ENCODE data around the gene THPO. TPM values are rescaled to one million over a fixed set of nuclear protein-coding genes. Genes with fewer than 3 reads are reported as not detected.

The THPO gene
- total RNA-seq, 2 donors from 2014 or later: 1.4 to 1.7 TPM

GRCh38 chr3:184419171-184419570 lies 41.2 kb upstream of the THPO start:
- H3K36me3 ChIP-seq (ENCODE audit: control insufficient read depth, insufficient read depth, low read length): no peaks in the 10 kb centered on the region
- H3K27ac ChIP-seq (ENCODE audit: low read depth, low read length): no peak overlapping the region
- no peak overlapping the region for H3K27ac Mint-ChIP-seq
- 86 to 89% methylated on average over 1 to 5 of the region's 5 CpGs for WGBS, 2 experiments (ENCODE audit: insufficient coverage in 1 of 2, insufficient read length in 1 of 2)
- H3K4me1 Mint-ChIP-seq: no peaks in the 10 kb centered on the region
- H3K36me3 Mint-ChIP-seq (ENCODE audit: low read depth): no peaks in the 10 kb centered on the region
- peaks cover 3% of the 10 kb centered on the region for H3K9me3 Mint-ChIP-seq
- H3K4me1 ChIP-seq (ENCODE audit: control insufficient read depth, insufficient read depth, low read length): no peaks in the 10 kb centered on the region
- peaks cover 7% of the 10 kb centered on the region for H3K9me3 ChIP-seq (ENCODE audit: control insufficient read depth, low read length)
- H3K27me3 ChIP-seq (ENCODE audit: control insufficient read depth, insufficient read depth, low read length, poor library complexity, severe bottlenecking): no peaks in the 10 kb centered on the region
- H3K4me3 Mint-ChIP-seq: no peak overlapping the region
- TF ChIP-seq CTCF (conservative IDR thresholded peaks at IDR 0.05): no peak
- H3K27me3 Mint-ChIP-seq (ENCODE audit: insufficient read depth): no peaks in the 10 kb centered on the region
- no peak overlapping the region for H3K4me3 ChIP-seq (ENCODE audit: low read length)
- H3K9ac ChIP-seq (ENCODE audit: extremely low read depth, low read length, poor library complexity, severe bottlenecking): no peak overlapping the region
- DNase-seq: no peak

GRCh38 chr3:184417619-184418327 lies 39.8 kb upstream of the THPO start:
- peak; percentile 93 for TF ChIP-seq CTCF (conservative IDR thresholded peaks at IDR 0.05)
- Mint-ChIP-seq H3K9me3 (peaks cover 3% of the 10 kb centered on the region), H3K36me3 (ENCODE audit: low read depth) (no peaks in the 10 kb centered on the region), H3K4me3 (no peak overlapping the region), H3K27me3 (ENCODE audit: insufficient read depth) (no peaks in the 10 kb centered on the region), H3K4me1 (no peaks in the 10 kb centered on the region), H3K27ac (no peak overlapping the region)
- H3K36me3 ChIP-seq (ENCODE audit: control insufficient read depth, insufficient read depth, low read length): no peaks in the 10 kb centered on the region
- no peaks in the 10 kb centered on the region for H3K27me3 ChIP-seq (ENCODE audit: control insufficient read depth, insufficient read depth, low read length, poor library complexity, severe bottlenecking)
- 56 to 65% methylated on average over 6 to 14 of the region's 14 CpGs for WGBS, 2 experiments (ENCODE audit: insufficient coverage in 1 of 2, insufficient read length in 1 of 2)
- no peaks in the 10 kb centered on the region for H3K4me1 ChIP-seq (ENCODE audit: control insufficient read depth, insufficient read depth, low read length)
- H3K4me3 ChIP-seq (ENCODE audit: low read length): no peak overlapping the region
- no peak overlapping the region for H3K9ac ChIP-seq (ENCODE audit: extremely low read depth, low read length, poor library complexity, severe bottlenecking)
- no peak overlapping the region for H3K27ac ChIP-seq (ENCODE audit: low read depth, low read length)
- peaks cover 6% of the 10 kb centered on the region for H3K9me3 ChIP-seq (ENCODE audit: control insufficient read depth, low read length)
- peak; percentile 89 for DNase-seq

- no peak for TF ChIP-seq CTCF (conservative IDR thresholded peaks at IDR 0.05)
- Histone ChIP-seq H3K9me3 (ENCODE audit: control insufficient read depth, low read length) (no peaks in the 10 kb centered on the region), H3K4me1 (ENCODE audit: control insufficient read depth, insufficient read depth, low read length) (no peaks in the 10 kb centered on the region), H3K36me3 (ENCODE audit: control insufficient read depth, insufficient read depth, low read length) (no peaks in the 10 kb centered on the region), H3K9ac (ENCODE audit: extremely low read depth, low read length, poor library complexity, severe bottlenecking) (no peak overlapping the region), H3K27me3 (ENCODE audit: control insufficient read depth, insufficient read depth, low read length, poor library complexity, severe bottlenecking) (no peaks in the 10 kb centered on the region), H3K27ac (ENCODE audit: low read depth, low read length) (no peak overlapping the region), H3K4me3 (ENCODE audit: low read length) (no peak overlapping the region)
- DNase-seq: no peak
- 69% methylated on average over 4 of the region's 4 CpGs; no CpG with 5 or more reads in 1 of the 2 experiments for WGBS, 2 experiments (ENCODE audit: insufficient coverage in 1 of 2, insufficient read length in 1 of 2)
- no peaks in the 10 kb centered on the region for H3K36me3 Mint-ChIP-seq (ENCODE audit: low read depth)
- H3K4me3 Mint-ChIP-seq: no peak overlapping the region
- H3K27ac Mint-ChIP-seq: no peak overlapping the region
- no peaks in the 10 kb centered on the region for H3K4me1 Mint-ChIP-seq
- H3K9me3 Mint-ChIP-seq: no peaks in the 10 kb centered on the region
- H3K27me3 Mint-ChIP-seq (ENCODE audit: insufficient read depth): peaks cover 3% of the 10 kb centered on the region
These were observed 37.1 kb upstream of the THPO start for GRCh38 chr3:184415203-184415490.
